Rectal smooth muscle tissue (tissue), 1 donor: Measurements from ENCODE around the gene TCP10L.
"Not testable (repeated sequence)": the region's sequence is repeated elsewhere in the genome, so short reads cannot be mapped to it uniquely, and the experiment has no call there.

Experiments used
- H3K27ac ChIP-seq: one replicate; pipeline ENCODE4 v1.7.0; 2013; ENCODE audit warnings: low read depth, low read length, inconsistent platforms
- H3K27me3 ChIP-seq: one replicate; pipeline ENCODE4 v1.7.0; 2013; ENCODE audit warnings: low read length; ENCODE audit not compliant: control insufficient read depth, insufficient read depth
- H3K36me3 ChIP-seq: one replicate; pipeline ENCODE4 v1.7.0; 2013; ENCODE audit warnings: low read length; ENCODE audit not compliant: control insufficient read depth, insufficient read depth
- H3K4me1 ChIP-seq: one replicate; pipeline ENCODE4 v1.7.0; 2013; ENCODE audit warnings: low read length; ENCODE audit not compliant: control insufficient read depth, insufficient read depth
- H3K4me3 ChIP-seq: one replicate; pipeline ENCODE4 v1.7.0; 2013; ENCODE audit warnings: low read length
- H3K9ac ChIP-seq: one replicate; pipeline ENCODE4 v1.7.0; 2013; ENCODE audit warnings: low read length

TCP10L gene

DNA sequence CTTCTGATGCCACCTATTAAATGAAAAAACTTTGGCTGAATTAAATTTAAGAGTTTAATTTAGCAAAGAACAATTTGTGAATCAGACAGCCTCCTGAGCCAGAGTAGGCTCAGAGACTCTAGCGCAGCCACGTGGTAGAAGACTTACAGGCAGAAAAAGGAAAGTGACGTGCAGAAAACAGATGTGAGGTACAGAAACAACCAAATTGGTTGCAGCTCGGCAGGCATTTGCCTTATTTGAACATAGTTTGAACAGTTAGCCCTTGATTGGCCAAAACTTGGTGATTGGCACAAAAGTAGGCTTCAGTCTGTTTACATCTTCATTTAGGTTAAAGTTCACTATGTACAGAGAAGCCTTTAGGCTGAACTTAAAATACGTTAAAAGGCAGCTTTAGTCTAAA, 22.9 kb downstream of the TCP10L start:
- no peaks in the 10 kb centered on the region for H3K4me1 ChIP-seq
- no peak overlapping the region for H3K4me3 ChIP-seq
- H3K9ac ChIP-seq = no peak overlapping the region
- no peak overlapping the region for H3K27ac ChIP-seq
- H3K36me3 ChIP-seq = no peaks in the 10 kb centered on the region
- no peaks in the 10 kb centered on the region for H3K27me3 ChIP-seq

DNA sequence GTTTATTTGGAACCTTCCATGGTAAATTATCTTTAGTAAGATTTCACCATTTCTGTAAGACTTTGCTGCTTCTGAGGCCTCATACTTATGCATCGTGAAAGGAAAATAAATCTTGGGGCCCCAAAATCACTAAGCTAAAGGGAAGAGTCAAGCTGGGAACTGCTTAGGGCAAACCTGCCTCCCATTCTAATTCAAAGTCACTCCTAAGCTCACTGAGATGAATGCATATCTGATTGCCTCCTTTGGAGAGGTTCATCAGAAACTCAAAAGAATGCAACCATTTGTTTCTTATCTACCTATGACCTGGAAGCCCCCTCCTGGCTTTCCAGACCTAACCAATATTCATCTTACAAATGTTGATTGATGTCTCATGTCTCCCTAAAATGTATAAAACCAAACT, 23.8 kb downstream of the TCP10L start:
- H3K27me3 ChIP-seq, H3K36me3 ChIP-seq, H3K4me1 ChIP-seq, H3K9ac ChIP-seq, H3K27ac ChIP-seq, H3K4me3 ChIP-seq: not testable (repeated sequence)

DNA sequence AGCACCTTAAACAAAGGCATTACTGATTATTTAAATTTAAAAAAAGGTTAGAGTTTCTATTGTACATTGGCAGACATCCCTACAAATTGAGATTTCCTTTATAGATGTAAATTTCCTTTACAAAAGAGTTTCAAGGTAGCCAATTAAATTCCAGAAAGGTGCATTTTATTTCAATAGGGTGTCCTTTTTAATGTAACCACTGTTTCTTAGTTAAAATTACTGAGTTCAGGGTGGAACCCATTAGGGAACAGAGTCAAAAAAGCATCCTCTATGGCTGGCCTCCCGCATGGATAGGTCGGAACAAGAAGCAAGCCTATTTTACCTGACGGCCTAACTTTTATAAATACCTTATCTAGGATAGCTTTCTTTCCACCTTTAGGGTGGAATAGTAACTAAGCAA, 24.4 kb downstream of the TCP10L start:
- no peaks in the 10 kb centered on the region for H3K27me3 ChIP-seq
- no peaks in the 10 kb centered on the region for H3K4me1 ChIP-seq

GRCh38 chr21:32559006-32559610, 26.2 kb downstream of the TCP10L start:
- H3K4me1 ChIP-seq = no peaks in the 10 kb centered on the region
- no peak overlapping the region for H3K4me3 ChIP-seq
- no peaks in the 10 kb centered on the region for H3K36me3 ChIP-seq
- H3K27ac ChIP-seq = no peak overlapping the region
- no peak overlapping the region for H3K9ac ChIP-seq
- H3K27me3 ChIP-seq = no peaks in the 10 kb centered on the region

More for the DNA sequence above, 24.4 kb downstream of the TCP10L start:
- Histone ChIP-seq H3K27ac (no peak overlapping the region), H3K36me3 (no peaks in the 10 kb centered on the region), H3K9ac (no peak overlapping the region), H3K4me3 (no peak overlapping the region)

DNA sequence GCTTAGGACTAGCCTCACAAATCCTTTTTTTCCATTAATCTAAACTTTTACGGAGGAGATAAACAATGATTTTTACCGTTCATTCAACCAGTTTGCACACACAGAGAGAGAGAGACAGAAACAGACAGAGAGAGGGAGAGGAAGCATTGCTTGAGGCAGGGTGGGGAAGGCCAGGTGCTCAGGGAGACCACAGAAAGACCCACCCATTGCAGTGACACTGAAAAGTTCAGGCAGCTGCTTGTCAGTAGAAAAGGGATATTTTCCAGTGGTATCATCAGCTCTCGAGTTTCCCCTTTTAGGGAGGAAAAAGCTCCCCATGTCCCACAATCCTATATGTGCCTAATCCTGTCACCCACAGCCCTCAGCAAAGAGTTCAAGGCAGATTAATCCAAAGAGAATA, 27.2 kb downstream of the TCP10L start:
- Histone ChIP-seq H3K9ac (no peak overlapping the region), H3K27me3 (no peaks in the 10 kb centered on the region), H3K4me3 (no peak overlapping the region), H3K4me1 (no peaks in the 10 kb centered on the region), H3K27ac (no peak overlapping the region), H3K36me3 (no peaks in the 10 kb centered on the region)

DNA sequence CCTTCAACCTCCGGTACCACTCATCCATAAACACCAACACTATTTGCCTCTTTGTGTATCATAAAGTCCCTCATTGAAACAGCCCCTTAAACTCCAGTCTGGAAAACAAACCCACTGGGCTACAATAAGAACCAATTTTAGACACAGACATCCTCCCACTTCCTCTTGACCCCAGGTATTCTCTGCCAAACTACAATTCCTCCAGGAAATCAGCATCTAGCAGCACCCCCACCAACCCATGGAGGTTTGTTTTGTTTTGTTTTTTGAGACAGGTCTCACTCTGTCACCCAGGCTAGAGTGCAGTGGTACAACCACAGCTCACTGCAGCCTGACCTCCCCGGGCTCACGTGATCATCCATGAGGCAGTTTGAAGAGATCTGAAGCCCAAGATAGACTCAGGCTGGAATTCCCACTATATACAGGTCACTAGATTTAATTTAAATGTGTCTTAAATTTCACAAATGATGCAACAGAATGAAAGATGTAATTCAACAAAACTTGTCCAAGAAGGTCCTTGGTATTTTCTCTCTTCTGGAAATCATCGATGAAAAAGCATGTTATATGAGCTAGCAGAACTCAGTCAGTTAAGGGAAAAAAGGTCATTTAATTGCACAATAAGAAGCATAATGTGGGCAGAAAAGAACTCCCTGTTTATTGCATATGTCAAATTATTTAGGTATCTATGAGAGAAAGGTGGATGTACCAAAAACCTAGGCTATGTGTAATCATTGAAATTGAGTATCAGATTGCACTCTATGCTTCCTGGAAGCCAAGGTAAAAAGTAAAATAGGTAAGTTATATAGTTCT, 30.3 kb downstream of the TCP10L start:
- H3K4me1 ChIP-seq = no peaks in the 10 kb centered on the region
- H3K27ac ChIP-seq = no peak overlapping the region
- no peak overlapping the region for H3K4me3 ChIP-seq
- no peaks in the 10 kb centered on the region for H3K27me3 ChIP-seq
- no peaks in the 10 kb centered on the region for H3K36me3 ChIP-seq
- no peak overlapping the region for H3K9ac ChIP-seq

DNA sequence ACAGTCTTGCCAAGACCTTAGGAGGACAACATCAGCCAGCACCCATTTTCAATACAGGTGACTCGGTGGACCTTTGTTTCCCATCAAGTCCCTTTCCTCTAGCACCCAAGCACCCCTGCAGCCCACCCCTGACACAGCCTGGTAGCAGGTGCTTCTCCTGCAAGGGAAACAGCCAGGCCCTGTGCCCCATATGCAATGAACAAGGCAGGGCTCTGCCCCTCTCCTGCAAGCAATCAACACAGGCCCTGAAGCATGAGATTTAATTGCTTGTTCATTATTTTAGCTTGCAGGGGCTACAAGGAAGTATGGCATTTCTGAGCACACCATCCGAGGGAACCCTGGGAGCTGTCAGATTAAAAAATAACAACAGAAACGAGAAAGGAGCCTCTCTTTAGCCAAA, 35.4 kb downstream of the TCP10L start:
- no peaks in the 10 kb centered on the region for H3K4me1 ChIP-seq
- H3K27ac ChIP-seq = no peak overlapping the region
- H3K27me3 ChIP-seq = no peaks in the 10 kb centered on the region
- no peak overlapping the region for H3K9ac ChIP-seq
- H3K36me3 ChIP-seq = no peaks in the 10 kb centered on the region
- no peak overlapping the region for H3K4me3 ChIP-seq

DNA sequence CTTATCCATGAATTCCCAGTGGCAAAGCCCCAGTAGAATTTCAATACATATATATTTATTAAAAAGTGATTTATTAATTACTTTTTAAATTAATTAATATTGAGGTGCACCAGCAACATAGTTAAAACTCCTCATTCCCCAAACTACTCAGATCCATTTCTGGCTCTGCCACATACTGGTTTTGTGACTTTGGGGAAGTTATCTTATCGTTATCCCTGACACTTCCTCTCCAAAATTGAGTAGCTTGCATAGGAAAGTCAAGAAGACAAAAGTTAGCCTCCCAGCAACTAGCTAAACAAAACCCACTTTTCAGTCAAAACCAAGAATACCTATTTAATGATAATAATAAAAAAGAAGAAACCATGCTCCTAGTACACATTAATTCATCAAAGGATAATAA, 35.9 kb downstream of the TCP10L start:
- Histone ChIP-seq H3K36me3 (no peaks in the 10 kb centered on the region), H3K9ac (no peak overlapping the region), H3K4me1 (no peaks in the 10 kb centered on the region), H3K4me3 (no peak overlapping the region), H3K27ac (no peak overlapping the region), H3K27me3 (no peaks in the 10 kb centered on the region)

- no peaks in the 10 kb centered on the region for H3K4me1 ChIP-seq
- no peak overlapping the region for H3K4me3 ChIP-seq
- no peak overlapping the region for H3K9ac ChIP-seq
- no peaks in the 10 kb centered on the region for H3K36me3 ChIP-seq
- H3K27ac ChIP-seq = no peak overlapping the region
- H3K27me3 ChIP-seq = no peaks in the 10 kb centered on the region
Observed at GRCh38 chr21:32548978-32549377, 36.3 kb downstream of the TCP10L start.

DNA sequence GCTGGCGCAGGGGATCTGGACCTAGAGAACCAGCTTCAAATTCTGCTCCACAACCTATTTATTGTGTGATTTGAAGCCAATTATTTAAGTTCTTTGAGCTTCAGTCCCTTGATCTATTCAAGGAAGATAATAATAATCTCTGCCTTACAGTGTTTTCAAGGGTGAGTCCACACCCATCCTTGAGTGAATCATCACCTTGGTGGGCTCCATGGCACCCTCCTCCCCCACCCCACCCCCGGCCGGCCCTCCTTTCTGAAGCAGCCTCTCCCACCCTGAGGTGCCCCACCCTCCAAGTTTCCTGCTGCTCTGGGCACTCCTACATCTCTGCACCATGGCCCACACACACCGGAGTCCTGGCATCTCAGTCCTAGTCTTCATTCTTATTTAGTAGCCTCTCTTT, 38.3 kb downstream of the TCP10L start:
- no peaks in the 10 kb centered on the region for H3K36me3 ChIP-seq
- H3K27ac ChIP-seq = no peak overlapping the region
- no peaks in the 10 kb centered on the region for H3K27me3 ChIP-seq
- no peak overlapping the region for H3K9ac ChIP-seq
- H3K4me1 ChIP-seq = no peaks in the 10 kb centered on the region
- H3K4me3 ChIP-seq = no peak overlapping the region

- no peak overlapping the region for H3K9ac ChIP-seq
- no peaks in the 10 kb centered on the region for H3K36me3 ChIP-seq
- no peaks in the 10 kb centered on the region for H3K4me1 ChIP-seq
- no peak overlapping the region for H3K4me3 ChIP-seq
- H3K27ac ChIP-seq = no peak overlapping the region
- no peaks in the 10 kb centered on the region for H3K27me3 ChIP-seq
Observed at GRCh38 chr21:32545948-32546441, 39.3 kb downstream of the TCP10L start.

GRCh38 chr21:32544697-32545096, 40.6 kb downstream of the TCP10L start:
- no peak overlapping the region for H3K9ac ChIP-seq

DNA sequence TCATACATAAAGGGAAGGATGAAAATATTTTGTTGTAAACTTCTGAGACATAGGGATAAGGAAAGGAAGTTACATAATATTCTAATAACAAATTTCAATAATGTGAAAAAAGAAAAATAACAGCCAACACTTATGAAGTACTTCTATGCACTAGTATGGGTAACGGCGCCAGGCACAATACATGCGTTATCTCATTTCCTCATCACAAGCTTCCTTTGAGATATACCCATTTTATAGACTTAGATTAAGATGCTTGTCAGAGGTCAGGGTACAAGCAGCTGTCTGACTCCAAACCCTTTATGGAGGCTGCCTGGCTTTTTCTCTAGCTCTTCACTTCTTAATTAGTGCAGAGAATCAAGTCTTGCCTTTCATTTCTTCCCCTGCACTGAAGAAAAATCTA, 41.3 kb downstream of the TCP10L start:
- no peaks in the 10 kb centered on the region for H3K27me3 ChIP-seq
- no peak overlapping the region for H3K9ac ChIP-seq
- no peaks in the 10 kb centered on the region for H3K36me3 ChIP-seq
- no peaks in the 10 kb centered on the region for H3K4me1 ChIP-seq
- no peak overlapping the region for H3K27ac ChIP-seq
- no peak overlapping the region for H3K4me3 ChIP-seq

More at GRCh38 chr21:32544697-32545096, 40.6 kb downstream of the TCP10L start:
- H3K4me1 ChIP-seq = no peaks in the 10 kb centered on the region
- H3K27ac ChIP-seq = no peak overlapping the region
- H3K4me3 ChIP-seq = no peak overlapping the region
- H3K27me3 ChIP-seq = no peaks in the 10 kb centered on the region
- no peaks in the 10 kb centered on the region for H3K36me3 ChIP-seq
